Effector memory CD4-positive, alpha-beta T cell (primary cell): ENCODE data around the gene MAPK14.
"Not testable (repeated sequence)": the region's sequence is repeated elsewhere in the genome, so short reads cannot be mapped to it uniquely, and the experiment has no call there.

Experiments
- DNase-seq, 3 donors: peaks; one replicate each; pipeline ENCODE4 v3.0.0-alpha.2; 2020
- H3K27ac ChIP-seq: 2 replicates; pipeline ENCODE4 v1.7.0; 2013; ENCODE audit warnings: mild to moderate bottlenecking, low read length, moderate library complexity; ENCODE audit not compliant: insufficient read depth, poor library complexity, severe bottlenecking
- H3K27me3 ChIP-seq: replicated peaks from 2 replicates; pipeline ENCODE4 v1.7.0; 2013; ENCODE audit warnings: mild to moderate bottlenecking, low read length; ENCODE audit not compliant: insufficient read depth, control insufficient read depth, poor library complexity, severe bottlenecking
- H3K36me3 ChIP-seq: 2 replicates; pipeline ENCODE4 v1.7.0; 2013; ENCODE audit warnings: mild to moderate bottlenecking, low read length, moderate library complexity; ENCODE audit not compliant: control insufficient read depth, insufficient read depth
- H3K4me1 ChIP-seq: 2 replicates; pipeline ENCODE4 v1.7.0; 2013; ENCODE audit warnings: low read length, mild to moderate bottlenecking; ENCODE audit not compliant: control insufficient read depth, insufficient read depth, poor library complexity, severe bottlenecking
- H3K4me3 ChIP-seq: 2 replicates; pipeline ENCODE4 v1.7.0; 2013; ENCODE audit warnings: low read length, low read depth, mild to moderate bottlenecking; ENCODE audit not compliant: insufficient read depth, poor library complexity, severe bottlenecking
- H3K9me3 ChIP-seq: 2 replicates; pipeline ENCODE4 v1.7.0; 2013; ENCODE audit warnings: mild to moderate bottlenecking, low read length, moderate library complexity; ENCODE audit not compliant: control insufficient read depth

MAPK14 gene

DNA sequence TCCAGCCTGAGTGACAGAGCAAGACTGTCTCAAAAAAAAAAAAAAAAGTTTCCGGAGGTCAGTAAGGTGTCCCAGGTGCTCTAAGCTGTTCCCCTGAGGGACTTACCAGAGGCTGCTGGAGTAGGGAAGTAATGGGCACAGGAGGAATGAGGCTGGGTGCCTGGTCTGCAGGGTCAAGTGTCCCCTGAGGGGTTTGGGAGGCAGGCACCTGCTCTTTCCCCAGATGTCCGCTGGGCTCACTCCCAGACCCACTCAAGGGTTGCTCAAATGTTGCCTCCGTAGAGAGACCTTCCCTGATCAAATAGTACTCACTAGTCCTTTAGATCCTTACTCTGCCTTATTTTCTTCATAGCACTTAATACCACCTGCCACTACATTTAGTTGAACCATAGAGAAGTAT, 97.3 kb downstream of the MAPK14 start:
- Histone ChIP-seq H3K36me3 (no peaks in the 10 kb centered on the region), H3K27ac (no peak overlapping the region), H3K9me3 (no peaks in the 10 kb centered on the region), H3K27me3 (no peaks in the 10 kb centered on the region), H3K4me1 (peaks cover 47% of the 10 kb centered on the region), H3K4me3 (no peak overlapping the region)
- no peak for DNase-seq

DNA sequence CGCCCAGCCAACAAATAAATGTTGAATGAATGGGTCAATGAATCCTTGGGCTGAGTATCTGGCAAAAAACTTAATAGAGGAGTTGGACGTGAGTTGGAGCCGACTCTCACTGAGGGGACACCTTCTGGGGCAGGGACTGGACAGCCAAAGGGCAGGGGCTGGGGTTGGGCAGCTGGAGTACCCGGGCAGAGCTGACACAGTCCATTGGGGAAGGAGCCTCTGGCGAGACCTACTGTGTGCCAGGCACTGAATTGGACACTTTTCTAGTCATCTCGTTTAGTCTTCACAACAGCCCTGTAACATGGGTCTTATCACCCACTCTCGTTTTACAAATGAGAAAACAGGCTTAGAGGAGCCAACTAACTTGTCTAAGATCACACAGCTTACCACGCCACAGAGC, 98.0 kb downstream of the MAPK14 start:
- Histone ChIP-seq H3K4me1 (peaks cover 42% of the 10 kb centered on the region), H3K4me3 (no peak overlapping the region), H3K27ac (no peak overlapping the region), H3K36me3 (no peaks in the 10 kb centered on the region), H3K27me3 (no peaks in the 10 kb centered on the region), H3K9me3 (no peaks in the 10 kb centered on the region)
- DNase-seq, result no peak

DNA sequence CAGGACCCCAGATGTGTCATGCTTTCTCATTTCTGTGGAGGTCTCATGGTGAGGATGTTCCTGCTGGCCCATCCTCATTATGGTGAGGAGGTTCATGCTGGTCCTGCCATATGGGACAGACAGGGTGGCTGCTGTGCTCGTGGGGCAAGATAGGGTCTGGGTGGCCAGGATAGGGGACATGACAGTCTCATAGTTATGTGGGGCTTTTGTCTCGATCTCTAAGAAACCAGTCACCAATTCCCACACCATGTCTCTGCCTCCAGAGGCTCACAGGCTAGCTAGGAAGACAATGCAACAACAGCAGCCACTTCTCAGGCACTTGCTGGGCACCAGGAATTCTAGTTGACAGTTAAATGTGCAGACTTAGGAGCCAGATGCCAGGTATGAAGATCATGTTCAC, 98.5 kb downstream of the MAPK14 start:
- Histone ChIP-seq H3K4me1 (peaks cover 41% of the 10 kb centered on the region), H3K27ac (no peak overlapping the region), H3K27me3 (no peaks in the 10 kb centered on the region), H3K4me3 (no peak overlapping the region), H3K9me3 (no peaks in the 10 kb centered on the region), H3K36me3 (no peaks in the 10 kb centered on the region)
- DNase-seq, result no peak

DNA sequence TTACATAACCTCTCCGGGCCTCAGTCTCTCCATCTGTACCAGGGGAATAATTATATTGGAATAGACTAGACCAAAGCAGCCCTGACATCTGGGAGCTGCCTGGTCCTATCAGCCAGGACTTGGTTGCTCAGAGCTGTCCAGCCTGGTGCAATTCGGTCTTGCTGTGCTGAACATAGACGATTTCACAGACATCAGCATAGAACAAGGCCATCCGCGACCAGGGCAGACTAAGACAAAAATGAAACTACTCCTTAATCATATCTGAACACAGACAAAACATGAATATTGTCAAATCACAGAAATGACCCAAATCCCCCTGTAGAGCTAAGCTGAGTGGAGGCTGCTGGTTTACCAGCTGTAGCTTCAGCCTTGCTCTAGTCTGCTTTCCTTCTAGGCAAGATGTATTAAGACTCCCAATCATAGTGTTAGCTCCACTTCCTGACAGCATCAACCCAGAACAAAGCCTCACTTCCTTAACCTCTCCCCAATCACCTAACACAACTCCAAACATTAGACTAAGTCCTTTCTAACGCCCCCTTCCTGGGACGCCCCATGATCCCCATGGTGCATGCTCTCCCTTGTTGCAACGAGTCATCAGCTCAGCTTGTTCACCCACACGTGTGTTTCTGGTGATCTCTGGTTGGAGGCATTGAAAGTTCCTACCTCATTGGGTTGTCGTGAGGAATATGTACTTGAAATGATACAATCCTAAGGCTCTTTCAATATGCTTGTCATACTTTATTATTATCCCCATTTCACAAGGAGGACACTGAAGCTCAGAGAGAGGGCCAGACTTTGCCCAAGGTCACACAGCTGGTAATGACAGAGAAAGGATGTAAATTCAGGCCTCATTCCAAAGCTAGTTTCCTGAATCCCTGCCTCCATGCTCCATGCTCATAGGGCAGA, 99.2 kb downstream of the MAPK14 start:
- Histone ChIP-seq H3K36me3 (no peaks in the 10 kb centered on the region), H3K27ac (no peak overlapping the region), H3K27me3 (no peaks in the 10 kb centered on the region), H3K4me1 (peaks cover 41% of the 10 kb centered on the region), H3K9me3 (no peaks in the 10 kb centered on the region), H3K4me3 (no peak overlapping the region)
- no peak for DNase-seq

DNA sequence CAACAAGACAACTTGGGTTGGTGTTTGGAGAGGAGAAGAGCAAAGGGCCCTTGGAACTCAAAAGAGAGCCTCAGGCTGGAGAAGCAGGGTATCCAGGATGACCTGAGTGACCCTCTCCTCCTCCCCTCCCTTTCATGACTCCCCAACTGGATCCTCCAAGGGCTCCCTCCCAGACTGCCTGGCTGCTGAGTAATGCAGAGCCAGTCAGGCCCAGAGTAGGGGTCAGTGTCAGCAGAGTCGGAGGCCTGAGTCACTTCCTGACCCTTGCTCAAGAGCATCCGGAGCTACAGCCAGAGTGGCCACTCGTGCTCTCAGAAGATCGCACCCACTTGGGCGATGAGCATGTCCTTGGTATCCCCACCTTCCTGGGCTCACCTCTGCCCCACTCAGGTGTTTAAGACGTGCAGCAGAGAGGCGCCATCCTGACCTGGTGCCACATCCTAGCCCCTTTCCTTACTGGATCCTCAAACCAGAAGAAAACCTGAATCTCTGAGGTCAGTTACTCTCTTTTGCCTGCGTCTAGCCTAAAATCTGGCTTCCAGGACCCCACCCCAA, 99.9 kb downstream of the MAPK14 start:
- Histone ChIP-seq H3K27ac (no peak overlapping the region), H3K36me3 (no peaks in the 10 kb centered on the region), H3K4me3 (no peak overlapping the region), H3K4me1 (peaks cover 48% of the 10 kb centered on the region), H3K27me3 (no peaks in the 10 kb centered on the region), H3K9me3 (no peaks in the 10 kb centered on the region)
- no peak for DNase-seq

DNA sequence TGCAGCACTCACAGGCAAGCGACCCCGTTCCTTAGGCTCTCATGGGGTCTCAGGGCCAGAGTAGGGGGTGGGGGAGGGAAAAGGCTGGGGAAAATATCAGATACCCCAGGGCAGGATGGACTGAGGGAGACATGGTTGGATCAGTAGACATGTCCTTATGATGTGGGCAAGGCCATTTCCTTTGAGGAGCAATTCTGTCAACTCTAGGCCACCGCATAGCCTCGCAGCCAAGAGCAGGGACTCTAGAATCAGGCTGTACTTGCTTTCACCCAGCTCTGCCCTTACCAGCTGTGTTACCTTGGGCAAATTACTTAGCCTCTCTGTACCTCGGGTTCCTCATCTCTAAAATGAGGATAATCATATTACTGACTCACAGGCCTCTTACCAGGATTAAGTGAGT, 100.5 kb downstream of the MAPK14 start:
- Histone ChIP-seq H3K9me3 (no peaks in the 10 kb centered on the region), H3K27ac (no peak overlapping the region), H3K4me3 (no peak overlapping the region), H3K4me1 (peaks cover 49% of the 10 kb centered on the region), H3K36me3 (no peaks in the 10 kb centered on the region), H3K27me3 (no peaks in the 10 kb centered on the region)
- DNase-seq, result no peak

DNA sequence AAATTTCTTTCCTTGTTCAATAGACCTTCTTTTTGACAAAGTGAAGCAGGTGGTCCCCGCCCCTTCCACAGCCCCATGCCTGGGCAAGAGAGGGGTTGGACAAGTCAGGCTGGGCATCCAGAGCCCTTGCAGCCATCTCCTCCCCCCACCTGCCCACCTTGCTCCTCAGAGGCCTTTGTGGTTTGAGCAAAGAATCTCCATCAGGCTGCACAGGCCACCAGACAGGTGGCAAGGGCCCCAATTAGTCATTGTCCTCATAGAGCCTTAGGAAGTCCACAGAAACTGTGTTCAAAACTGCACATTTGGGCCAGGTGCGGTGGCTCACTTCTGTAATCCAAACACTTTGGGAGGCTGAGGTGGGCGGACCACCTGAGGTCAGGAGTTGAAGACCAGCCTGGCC, 101.2 kb downstream of the MAPK14 start:
- H3K4me1 ChIP-seq, result peaks cover 43% of the 10 kb centered on the region

DNA sequence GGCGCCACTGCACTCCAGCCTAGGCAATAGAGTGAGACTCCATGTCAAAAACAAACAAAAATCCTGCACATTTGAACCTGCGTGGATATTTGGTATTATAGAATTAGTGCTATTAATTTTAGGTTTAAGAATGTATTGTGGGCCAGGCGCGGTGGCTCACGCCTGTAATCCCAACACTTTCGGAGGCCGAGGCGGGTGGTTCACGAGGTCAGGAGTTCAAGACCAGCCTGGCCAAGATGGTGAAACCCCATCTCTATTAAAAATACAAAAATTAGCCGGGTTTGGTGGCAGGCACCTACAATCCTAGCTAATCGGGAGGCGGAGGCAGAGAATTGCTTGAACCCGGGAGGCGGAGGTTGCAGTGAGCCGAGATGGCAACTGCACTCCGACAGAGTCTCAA, 101.7 kb downstream of the MAPK14 start:
- DNase-seq, H3K9me3 ChIP-seq, H3K36me3 ChIP-seq, H3K27me3 ChIP-seq, H3K4me3 ChIP-seq, H3K27ac ChIP-seq: not testable (repeated sequence)
- peaks cover 39% of the 10 kb centered on the region for H3K4me1 ChIP-seq

More for the DNA sequence above, 101.2 kb downstream of the MAPK14 start:
- Histone ChIP-seq H3K4me3 (no peak overlapping the region), H3K36me3 (peaks cover 5% of the 10 kb centered on the region), H3K27me3 (no peaks in the 10 kb centered on the region), H3K27ac (no peak overlapping the region), H3K9me3 (no peaks in the 10 kb centered on the region)
- DNase-seq, result no peak

DNA sequence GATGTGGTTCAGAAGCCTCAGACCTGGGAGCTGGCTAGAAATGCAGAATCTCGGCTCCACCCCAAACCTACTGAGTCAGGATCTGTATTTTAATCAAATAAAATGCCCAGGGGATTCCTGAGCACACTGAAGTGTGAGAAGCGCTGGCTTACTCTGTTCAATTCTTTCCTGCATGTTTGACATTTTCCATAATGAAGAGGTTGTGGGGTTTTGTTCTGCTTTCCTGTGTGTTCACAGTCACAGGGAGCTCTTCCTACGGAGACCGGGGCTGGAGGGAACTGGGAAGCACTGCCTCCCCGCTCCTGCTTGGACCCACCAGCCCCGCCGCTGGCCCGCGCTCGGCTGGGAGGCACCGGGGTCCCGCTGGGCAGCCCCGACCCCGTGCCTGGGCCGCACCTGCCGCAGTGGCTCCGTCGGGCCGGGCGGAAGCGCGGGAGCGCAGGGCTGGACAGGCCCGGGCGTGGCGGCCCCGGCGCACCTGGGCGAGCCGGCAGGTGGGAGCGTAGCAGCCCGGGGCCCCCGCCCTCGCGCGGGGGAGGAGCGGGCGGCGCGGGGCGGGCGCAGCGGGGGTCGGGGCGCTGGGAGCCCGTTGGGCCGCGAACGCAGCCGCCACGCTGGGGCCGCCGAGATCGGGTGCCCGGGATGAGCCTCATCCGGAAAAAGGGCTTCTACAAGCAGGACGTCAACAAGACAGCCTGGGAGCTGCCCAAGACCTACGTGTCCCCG, 102.5 kb downstream of the MAPK14 start, which contains the start of gene MAPK13:
Gene MAPK13 (plus strand): TSS at position 573 of the 726 bp plus-strand sequence. CDS start 70 bp downstream, at position 643.
- Histone ChIP-seq H3K4me3 (peak within 1 kb of the TSS; percentile 75), H3K4me1 (peaks cover 37% of the 10 kb centered on the region), H3K27me3 (no peaks in the 10 kb centered on the region), H3K9me3 (no peaks in the 10 kb centered on the region), H3K27ac (peak within 1 kb of the TSS; percentile 81), H3K36me3 (peaks cover 9% of the 10 kb centered on the region)
- no peak for DNase-seq
